GM19043 (cell line): ENCODE data around the gene ANKRD65.
"Not testable (repeated sequence)": the region's sequence is repeated elsewhere in the genome, so short reads cannot be mapped to it uniquely, and the experiment has no call there.

Source experiments
- ATAC-seq: cut with Tn5 transposase; IDR thresholded peaks from one replicate; pipeline ENCODE4 v1.9.1; 2021; ENCODE audit warnings: low read depth; ENCODE audit not compliant: unreplicated experiment

Gene ANKRD65

DNA sequence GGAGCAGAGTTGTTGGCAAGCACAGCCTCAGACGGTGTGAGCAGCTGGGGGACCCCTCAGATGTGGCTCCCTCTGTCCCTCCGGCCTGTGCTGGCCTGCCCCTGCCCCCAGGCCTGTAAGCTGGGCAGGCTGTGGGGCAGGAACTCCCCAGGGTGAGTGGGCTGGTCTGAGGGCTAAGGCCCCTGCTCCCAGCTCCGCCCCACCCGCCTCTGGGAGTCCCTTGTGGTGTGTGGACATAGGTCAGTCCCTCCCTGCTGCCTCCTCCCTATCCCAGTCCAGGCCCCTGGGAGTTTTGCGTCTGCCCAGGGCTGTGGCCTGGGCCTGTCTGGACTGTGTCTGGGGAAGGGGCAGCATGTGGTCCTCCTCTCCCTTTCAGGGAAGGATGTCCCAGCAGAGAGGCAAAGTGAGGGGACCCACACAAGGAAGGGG, 10.8 kb upstream of the ANKRD65 start:
- ATAC-seq, result no peak

DNA sequence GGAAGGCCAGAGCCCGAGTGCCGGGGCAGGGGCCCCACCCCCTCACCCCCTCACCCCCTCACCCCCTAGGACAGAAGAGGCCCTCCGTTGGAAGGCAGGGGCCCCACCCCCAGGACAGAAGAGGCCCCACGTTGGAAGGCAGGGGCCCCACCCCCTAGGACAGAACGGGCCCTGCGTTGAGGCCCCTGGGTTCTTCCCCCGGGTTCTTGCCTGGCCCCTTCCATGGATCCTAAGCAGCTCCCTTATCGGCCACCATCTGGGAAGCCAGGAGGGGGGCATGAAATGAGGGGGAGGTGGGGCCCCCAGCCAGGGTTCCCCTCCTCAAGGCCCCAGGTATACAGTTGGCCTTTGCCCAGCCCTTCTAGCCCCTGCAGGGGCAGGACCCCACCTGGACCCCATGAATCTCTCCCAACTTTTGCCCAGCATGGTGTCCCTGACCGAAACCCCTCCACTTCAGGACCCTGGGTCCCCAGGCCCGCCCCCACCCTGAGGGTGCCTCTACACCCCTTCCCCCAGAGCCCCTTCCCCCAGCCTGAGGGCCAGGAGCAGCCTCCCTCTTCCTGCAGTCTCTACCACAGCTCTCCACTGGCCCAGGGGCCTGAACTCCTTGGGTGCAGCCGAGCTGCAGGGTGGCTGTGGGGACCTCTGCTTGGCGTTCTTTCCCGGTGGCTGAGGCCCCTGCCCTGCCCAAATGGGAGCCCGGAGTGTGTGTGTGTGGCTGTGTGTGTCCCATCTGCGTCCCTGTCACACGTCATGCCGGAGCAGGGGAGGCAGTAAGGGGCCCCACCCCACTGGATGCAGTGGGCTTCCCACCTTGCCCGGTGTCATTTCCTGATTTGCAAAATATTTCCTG, 10.1 kb upstream of the ANKRD65 start:
- ATAC-seq, result no peak

DNA sequence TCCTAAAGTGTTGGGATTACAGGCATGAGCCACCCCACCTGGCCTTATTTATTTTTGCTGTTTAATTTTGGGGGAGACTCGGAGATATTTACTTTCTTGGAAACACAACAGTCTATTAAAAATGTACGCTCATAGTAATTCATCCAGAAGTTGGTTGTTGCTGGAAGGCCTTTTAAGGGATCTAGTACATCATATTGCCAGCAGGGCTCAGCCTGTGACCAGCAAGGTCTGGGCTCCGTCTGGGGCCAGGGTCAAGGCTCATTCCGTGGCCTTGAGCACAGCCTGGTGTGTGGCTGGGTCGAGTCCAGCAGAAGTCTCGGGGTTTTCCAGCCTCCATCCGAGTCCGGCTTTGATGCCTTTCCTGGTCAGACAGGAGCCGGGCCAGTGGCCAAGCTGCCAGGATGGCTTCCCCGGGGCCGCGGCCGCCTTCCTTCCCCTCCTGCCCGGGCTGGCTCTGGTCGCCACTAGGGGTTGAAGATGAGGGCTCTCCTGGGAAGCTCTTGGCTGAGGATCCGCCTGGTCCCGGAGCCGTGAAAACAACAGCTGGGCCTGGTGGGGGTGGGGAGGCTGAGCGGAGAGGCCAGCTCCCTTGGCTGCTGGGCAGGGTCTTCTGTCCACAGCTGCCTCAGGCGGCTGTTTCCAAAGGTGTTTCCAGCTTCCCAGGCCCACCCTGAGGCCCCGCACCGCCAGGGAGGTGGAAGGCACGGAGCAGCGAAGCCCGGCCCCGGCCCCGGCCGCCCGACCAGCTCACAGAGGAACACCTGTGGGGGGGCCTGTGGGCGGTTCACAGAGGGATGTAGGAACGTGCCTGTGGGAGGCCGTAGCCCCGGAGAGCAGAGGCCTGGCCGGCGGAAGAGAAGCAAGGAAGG, 9.3 kb upstream of the ANKRD65 start:
- no peak for ATAC-seq

DNA sequence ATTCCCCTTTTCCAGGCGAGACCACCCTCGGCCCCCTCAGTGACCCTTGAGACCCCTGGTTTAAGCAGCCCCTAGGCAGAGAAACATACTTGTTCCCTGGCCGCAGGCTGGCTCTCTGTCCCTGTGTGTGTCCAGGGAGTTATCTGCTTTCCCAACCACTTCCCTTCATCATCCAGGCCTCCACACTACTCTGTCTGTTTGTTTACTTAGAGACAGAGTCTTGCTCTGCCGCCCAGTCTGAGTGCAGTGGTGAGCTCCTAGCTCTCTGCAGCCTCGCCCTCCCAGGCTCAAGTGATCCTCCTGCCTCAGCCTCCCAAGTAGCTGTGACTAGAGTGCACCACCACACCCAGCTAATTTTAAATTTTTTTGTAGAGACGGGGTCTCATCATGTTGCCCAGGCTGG, 8.6 kb upstream of the ANKRD65 start:
- no peak for ATAC-seq

DNA sequence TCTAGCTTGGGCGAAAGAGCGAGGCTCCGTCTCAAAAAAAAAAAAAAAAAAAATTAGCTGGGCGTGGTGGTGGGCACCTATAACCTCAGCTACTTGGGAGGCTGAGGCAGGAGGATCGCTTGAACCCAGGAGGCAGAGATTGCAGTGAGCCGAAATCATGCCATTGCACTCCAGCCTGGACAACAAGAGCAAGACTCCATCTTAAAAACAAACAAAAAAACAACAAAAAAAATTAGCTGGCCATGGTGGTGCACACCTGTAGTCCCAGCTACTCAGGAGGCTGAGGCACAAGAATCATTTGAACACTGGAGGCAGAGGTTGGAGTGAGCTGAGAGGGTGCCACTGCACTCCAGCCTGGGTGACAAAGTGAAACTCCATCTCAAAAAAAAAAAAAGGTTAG, 7.9 kb upstream of the ANKRD65 start:
- ATAC-seq, result not testable (repeated sequence)

DNA sequence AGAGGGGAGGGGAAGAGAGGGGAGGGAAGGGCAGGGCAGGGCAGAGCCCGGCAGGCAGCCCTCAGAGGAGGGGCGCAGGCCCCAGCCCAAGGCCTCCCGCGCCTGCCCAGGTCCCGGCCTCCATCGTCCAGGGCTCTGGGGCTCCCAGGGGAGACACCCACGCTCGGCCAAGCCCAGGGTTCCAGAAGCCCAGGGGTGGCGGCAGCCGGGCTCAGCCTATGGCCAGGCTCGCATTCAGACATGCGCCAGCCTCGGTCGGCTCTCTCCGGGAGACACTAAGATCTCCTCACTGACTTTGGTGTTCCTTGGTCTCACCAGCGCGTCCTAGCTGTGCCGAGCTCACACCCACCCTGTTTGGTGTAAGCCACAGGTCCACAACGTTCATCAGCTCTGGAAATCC, 7.1 kb upstream of the ANKRD65 start:
- ATAC-seq, result no peak

DNA sequence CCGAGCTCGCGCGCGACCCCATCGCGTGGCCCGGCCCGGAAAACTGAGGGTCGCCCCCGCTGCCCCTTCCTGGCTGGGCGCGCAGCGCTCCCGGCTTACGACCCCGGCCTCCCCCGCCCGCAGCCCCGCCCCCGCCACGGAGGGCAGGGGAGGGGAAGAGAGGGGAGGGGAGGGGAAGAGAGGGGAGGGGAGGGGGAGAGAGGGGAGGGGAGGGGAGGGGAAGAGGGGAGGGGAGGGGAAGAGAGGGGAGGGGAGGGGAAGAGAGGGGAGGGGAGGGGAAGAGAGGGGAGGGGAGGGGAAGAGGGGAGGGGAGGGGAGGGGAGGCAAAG, 6.7 kb upstream of the ANKRD65 start:
- ATAC-seq, result no peak

DNA sequence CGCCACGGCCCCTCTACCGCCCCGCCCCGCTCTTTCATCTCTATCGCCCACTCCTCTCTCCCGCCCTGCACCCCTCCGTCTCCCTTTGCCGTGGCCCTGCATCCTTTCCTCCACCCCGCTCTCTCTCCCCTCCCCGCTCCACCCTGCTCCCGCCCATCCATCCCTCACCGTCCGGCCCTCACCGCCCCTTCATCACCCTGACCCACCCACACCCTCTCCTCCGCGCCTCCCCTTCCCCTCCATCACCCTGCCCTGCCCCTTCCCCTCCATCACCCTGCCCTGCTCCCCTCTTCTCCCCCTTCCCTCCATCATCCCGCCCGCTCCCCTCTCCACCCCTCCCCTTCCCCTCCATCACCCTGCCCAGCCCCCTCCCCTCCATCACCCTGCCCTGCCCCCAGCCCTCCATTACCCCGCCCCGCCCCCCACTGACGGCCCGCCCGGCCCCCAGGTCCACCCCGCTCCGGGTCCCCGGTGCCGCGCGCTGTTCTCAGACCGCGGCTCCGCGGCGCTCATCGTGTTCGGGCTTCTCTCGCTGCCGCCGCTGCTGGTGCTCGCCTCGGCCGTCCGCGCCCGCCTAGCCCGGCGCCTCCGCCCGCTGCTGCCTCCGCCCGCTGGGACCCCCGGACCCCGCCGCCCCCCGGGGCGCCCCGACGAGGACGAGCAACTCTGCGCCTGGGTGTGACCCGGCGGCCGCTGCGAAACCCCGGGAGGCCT, 6.2 kb upstream of the ANKRD65 start:
- no peak for ATAC-seq

DNA sequence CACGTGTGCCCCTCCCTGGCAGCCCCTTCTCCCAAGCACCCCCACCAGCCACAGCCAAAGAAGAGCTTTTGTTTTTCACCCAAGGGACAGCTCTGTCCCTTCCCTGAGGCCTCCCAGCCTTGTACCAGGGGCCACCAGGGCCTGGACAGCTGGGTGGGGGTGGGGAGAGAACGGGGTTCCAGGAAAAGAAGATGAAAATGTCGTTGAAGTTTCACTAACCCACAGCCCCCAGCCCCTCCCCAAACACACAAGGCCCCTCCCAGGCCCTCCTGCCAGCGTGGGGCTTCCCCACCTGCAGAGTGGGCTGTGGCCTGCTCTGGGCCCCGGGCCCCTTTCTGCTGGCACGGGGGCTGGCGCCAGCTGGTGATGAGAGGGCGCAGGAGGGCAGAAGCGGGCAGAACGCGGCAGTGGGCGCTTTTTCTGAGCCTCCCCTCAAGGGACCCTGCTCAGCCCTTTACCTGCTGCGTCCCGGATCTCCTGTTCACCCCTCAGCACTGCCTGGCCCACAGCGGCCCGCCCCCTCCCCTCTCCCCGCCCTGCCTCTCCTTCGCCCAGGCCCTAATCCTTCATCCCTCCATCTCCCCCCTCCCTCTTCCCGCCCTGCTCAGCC, 5.5 kb upstream of the ANKRD65 start:
- ATAC-seq, result no peak

DNA sequence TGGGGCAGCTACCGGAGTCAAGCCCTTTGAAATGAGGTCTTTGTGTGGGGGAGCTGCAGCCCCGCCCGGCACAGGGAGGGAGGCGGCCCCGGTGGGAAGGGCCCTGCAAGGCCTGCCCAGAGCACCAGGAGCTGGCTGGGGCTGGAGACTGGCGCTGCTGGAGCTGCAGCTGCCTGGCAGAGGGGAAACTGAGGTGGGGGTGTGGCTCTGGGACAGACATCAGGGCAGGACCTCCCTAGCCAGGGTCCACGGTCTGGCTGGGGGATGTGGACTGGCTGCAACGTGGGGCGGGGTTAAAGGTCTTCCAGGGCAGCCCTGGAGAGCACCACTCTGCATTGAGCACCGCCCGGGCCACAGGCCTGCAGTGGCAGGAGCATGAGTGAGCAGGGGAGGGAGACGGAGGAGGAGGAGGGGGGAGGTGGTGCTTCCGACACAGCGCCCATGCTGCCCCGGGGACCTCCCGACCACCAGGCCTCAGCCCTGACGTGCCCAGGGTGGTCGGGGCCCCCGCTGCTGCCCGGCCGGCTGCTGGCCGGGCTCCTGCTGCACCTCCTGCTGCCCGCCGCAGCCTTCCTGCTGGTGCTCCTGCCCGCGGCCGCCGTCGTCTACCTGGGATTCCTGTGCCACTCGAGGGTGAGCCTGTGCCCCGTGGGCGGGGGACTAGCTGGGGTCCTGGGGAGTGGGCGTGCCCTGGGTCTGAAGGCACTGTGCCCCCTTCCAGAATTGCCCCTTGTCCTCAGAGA, 4.8 kb upstream of the ANKRD65 start:
- no peak for ATAC-seq

DNA sequence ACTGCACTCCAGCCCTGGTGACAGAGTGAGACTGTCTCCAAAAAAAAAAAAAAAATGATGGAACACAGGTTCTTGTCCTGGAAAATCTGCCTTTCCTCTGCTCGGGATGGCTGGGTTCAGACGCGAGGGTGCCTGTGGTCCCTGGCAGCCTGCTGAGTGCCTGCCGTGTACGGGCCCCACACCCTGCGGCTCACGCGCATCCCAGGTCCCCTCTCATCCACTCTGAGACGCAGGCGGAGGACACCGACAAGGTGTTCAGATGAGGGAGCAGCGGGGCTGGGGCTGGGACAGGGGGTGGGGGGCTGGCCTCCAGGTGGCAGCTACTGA, 4.3 kb upstream of the ANKRD65 start:
- ATAC-seq, result no peak

DNA sequence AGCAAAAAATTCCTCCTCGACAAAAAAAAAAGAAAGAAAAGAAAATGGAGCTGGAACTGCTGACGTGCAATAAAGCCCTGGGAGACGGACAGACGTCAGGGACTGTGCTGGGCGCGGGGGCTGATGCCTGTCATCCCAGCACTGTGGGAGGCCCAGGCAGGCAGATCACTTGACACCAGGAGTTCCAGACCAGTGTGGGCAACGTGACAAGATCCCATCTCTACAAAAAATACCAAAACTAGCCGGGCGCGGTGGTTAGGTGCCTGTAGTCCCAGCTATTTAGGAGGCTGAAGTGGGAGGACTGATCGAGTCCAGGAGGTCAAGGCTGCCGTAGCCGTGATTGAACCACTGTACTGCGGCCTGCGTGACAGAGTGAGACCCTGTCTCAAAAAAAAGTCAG, 3.6 kb upstream of the ANKRD65 start:
- no peak for ATAC-seq

DNA sequence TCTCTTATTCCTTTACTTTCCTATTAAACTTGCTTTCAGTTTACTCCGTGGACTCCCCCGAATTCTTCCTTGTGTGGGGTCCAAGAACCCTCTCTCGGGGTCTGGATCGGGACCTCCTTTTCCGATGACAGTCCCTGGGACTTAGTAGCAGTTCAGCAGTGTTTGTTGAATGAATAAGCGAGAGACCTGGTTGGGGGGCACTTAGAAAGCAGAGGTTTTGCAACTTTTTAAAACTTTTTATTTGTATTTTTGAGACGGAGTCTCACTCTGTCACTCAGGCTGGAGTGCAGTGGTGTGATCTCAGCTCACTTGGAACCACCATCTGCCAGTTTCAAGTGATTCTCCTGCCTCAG, 2.1 kb upstream of the ANKRD65 start:
- no peak for ATAC-seq

DNA sequence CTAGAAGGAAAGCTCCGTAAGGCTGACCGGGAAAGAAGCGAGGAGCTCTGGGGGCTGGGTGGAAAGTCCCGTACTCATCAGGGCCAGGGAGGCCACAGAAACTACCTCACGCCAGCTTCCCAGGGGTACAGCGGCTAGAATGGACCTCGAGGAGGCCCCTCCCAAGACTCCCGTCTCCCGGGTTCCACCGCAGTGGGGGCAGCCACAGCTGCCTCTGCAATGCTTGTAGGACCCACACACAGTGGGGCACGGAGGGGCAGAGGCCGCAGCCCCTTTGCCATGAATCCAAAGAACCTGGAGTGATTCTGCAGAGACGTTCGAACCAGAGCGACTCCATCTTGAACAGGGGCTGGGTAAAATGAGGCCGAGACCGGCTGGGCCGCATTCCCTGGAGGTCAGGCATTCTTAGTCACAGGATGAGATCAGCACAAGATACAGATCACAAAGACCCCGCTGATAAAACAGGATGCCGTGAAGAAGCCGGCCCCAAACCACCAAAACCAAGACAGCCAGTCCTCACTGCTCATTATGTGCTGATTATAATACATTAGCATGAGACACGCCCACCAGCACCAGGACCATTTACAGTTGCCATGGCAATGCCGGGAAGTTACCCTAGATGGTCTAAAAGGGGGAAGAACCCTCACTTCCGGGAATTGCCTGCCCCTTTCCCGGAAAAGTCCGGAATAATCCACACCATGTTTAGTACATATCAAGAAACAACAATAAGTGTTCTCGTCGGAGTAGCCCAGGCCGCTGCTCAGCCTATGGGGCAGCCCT, 1.6 kb upstream of the ANKRD65 start:
- no peak for ATAC-seq

DNA sequence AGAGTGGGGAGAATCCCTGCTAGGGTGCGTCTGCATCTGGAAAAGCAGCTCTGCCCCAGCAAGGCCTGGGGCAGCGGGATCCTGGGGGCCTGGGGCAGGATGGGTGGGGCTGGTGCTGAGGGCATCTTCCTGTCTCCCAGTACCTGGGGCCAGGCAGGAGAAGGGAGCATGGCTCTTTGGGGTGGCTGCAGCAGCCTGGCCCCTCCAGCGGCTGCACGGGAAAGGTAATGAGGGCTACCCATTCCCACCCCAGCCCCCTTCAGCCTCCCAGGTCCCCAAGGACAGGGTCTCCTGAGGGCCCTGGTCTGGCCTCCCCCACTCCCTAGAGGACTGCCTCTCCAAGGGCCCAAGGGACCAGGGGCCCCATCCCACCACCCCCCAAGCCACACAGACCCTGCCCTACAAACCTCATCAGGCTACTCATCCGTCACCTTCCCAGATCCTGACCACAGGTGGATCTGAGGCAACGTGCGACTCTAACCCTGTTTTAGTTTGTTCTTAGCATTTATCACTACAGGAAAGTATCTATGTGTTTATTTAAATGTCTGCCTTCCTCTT, 910 bp upstream of the ANKRD65 start:
- no peak for ATAC-seq

DNA sequence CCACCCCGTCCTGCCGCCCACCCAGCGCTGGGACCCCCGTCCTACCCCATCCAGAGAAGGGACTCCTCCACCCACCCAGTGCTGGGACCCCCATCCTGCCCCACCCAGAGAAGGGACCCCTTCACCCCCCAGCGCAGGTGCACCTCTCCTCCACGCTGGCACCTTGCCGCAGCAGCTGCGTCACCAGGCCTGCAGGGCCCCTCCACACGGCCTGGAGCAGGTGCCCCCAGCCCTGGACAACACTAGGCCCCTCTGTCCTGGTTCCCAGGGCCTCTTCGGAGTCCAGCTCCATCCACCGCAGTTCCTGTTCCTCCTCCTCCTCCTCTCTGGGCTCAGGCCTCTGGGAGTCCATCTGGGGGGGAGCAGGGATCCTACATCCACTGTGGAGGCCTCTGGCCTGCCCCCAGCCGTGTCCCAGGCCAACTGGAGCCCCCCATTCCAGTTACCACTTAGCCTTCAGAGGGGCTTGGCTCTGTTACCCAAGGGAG, 378 bp downstream of the ANKRD65 start:
- ATAC-seq, result no peak

DNA sequence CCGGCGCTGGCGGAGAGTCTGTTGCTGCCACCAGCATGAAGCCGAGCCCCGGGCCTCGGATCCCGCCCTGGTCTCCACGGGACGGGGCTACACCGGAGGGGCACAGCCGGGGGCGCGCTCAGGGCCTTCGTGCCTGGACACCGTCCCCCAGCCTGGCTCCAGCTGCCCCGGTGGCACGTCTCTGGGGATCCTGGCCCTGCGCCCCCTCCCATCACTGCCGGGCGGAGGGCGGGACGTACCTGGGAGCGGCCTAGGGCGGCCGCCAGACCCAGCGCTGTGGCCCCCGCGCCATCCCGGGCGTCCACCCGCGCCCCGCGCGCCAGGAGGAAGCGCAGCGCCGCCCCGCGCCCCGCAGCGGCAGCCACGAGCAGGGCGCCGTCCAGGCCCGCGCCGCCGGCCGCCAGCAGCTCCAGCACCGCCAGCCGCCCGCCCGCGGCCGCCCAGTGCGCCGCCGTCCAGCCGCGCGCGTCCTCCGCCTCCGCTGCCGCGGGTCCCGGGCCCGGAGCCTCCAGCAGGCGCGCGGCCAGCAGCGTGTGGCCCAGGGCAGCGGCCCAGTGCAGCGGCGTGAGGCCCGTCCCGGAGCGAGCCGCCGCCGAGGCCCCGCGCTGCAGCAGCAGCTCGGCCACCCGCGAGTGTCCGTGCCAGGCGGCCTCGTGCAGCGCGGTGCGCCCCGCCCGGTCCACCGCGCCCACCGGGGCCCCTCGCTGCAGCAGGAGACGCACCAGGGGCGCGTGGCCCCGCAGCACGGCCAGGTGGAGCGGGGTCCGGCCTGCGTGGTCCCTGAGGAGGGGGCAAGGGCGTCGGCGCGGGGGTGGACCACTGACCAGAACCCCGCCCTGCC, 1.0 kb downstream of the ANKRD65 start:
- ATAC-seq, result no peak

DNA sequence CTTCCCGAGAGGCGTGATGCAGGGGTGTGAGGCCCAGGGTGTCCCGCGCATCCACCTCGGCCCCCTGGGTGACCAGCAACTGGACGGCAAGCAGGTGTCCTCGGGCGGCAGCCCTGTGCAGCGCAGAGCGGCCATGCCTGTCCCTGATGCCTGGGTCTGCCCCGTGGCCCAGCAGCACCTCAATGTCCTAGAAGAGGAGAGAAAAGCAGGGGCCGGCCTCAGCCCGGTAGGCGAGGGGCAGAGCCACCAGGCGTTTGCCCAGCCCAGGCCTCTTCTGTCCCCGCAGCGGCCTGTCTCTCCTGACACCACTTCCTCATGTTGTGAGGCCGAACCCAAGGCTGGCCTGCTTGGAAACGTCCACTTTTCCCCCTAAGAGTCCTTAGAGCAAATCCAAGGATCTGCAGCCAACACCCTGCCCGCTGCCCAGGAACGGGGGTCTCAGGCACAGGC, 1.7 kb downstream of the ANKRD65 start:
- ATAC-seq, result no peak
